ENCODE data around the gene NT5M. TPM values are rescaled to one million over a fixed set of nuclear protein-coding genes. Genes with fewer than 3 reads are reported as not detected.

The NT5M gene
- total RNA-seq, 2 experiments from 2014 or later, result 4.3 to 5.4 TPM

DNA sequence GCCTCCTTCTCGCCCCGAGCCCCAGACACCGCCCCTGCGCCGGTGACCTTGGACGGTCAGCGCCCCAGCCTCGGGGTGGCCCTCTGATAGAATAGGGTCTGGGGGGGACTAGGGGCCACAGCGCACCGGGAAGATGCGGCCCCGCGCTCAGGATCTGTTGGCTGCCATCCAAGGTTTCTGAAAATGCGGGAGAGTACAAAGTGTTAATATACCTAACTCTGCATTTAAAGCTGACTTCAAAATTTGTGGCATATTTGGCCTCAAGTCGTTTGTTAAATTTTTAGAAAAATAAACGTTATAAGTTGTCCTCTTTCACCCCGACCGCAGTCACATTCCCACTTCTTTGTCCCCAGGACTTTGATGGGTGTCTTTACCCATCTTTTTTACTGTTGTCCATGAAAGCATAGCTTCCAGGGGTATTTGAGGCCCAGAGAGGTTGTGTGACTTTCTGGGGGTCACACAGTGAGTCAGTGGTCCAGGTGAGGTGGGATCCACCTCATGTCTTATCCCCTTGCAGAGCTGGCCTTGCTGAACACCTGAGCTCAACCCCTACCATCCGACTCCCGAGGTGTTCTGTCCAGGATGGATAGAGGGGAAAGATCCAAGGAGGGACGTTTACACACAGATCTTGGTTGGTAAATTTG lies 796 bp downstream of the NT5M start:
- no peaks in the 10 kb centered on the region for H3K9me3 Mint-ChIP-seq (ENCODE audit: low read depth)
- H3K4me1 Mint-ChIP-seq, result peaks cover 24% of the 10 kb centered on the region
- CTCF ChIA-PET, result interaction anchor here (0.6 kb wide), 2 partner anchors 136 to 339 kb away, joined by 3 read pairs; no protein-coding TSS in a partner anchor
- no peaks in the 10 kb centered on the region for H3K27me3 Mint-ChIP-seq
- intact Hi-C loops (cut with DNase I, micrococcal nuclease), result loop anchor here (1.0 to 10.0 kb wide), 7 partner anchors 23 to 922 kb away; partner anchors contain the start of genes COPS3 (in 2 of the 2), FLCN (in 1 of the 2), MPRIP (in 1 of the 2) and UBB (in 1 of the 2)
- peak overlapping the region; percentile 87 for H3K27ac Mint-ChIP-seq
- ATAC-seq (no peak), DNase-seq (no peak)
- H3K4me3 Mint-ChIP-seq, result peak overlapping the region; percentile 71
- H3K36me3 Mint-ChIP-seq (ENCODE audit: low read depth), result peaks cover 2% of the 10 kb centered on the region
- POLR2A ChIA-PET, result interaction anchor here (0.5 to 0.6 kb wide), 2 partner anchors 44 to 283 kb away, joined by 4 to 5 read pairs; no protein-coding TSS in a partner anchor

DNA sequence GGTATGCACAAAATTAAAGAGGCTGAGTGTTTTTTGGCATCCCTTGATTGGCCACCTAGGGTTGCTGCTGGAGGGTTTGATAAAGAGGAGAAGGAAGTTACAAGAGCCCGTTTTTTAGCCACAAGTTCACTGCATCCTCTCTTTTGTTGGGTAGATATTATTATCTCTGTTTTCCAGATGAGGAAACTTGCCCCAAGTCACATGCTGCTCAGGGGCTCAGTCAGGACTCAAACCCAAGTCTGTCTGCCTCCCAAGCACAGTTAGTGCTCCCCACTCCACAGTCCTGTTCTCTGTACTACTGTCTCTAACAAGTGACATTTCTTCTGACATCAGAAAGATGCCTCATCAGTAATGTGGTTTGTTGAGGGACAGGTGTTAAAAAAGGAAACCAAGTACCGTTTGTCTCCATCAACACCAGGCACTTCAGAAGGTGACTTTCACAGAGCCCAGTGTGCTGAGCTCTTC lies 1.4 kb downstream of the NT5M start:
- intact Hi-C loops (cut with DNase I, micrococcal nuclease), result loop anchor here (1.0 to 10.0 kb wide), 5 partner anchors 23 to 922 kb away; partner anchors contain the start of genes COPS3 (in 1 of the 2) and UBB (in 1 of the 2)
- DNase-seq, result peak; percentile 52
- ATAC-seq, result peak; percentile 73
- Mint-ChIP-seq H3K4me1 (peaks cover 24% of the 10 kb centered on the region), H3K27ac (peak overlapping the region; percentile 87), H3K36me3 (ENCODE audit: low read depth) (peaks cover 2% of the 10 kb centered on the region), H3K9me3 (ENCODE audit: low read depth) (no peaks in the 10 kb centered on the region), H3K4me3 (peak overlapping the region; percentile 71), H3K27me3 (no peaks in the 10 kb centered on the region)
- ChIA-PET POLR2A (interaction anchor here (1.2 kb wide), 1 partner anchor 24 kb away, joined by 4 read pairs; no protein-coding TSS in a partner anchor), CTCF (interaction anchor here (0.6 kb wide), 1 partner anchor 136 kb away, joined by 3 read pairs; no protein-coding TSS in a partner anchor)

DNA sequence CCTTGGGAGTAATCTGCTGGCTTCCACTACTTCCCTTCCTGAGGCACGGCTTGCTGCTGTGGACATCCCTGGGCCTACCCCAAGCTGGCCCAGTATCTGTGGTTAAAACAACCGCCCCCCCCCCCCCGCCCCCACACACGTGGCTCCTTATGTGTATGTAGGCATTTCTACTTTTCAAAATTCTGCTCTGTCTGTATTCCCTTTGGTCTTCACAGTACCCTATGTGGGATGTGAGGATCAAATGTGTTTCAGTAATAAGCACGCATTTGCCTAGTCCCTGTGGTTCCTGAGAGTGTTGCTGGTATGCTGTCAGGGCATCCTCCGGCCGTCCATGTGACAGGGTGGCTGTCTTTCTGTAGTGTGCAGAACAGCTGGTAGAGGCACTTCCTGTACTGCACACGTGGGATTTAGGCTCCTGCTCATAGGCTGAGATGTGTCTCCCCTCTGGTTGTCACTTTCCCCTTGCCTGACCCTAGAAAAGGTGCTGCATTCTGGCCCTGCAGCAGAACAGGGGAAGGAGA lies 2.2 kb downstream of the NT5M start:
- no peaks in the 10 kb centered on the region for H3K27me3 Mint-ChIP-seq
- peak overlapping the region; percentile 52 for H3K4me3 Mint-ChIP-seq
- H3K9me3 Mint-ChIP-seq (ENCODE audit: low read depth), result no peaks in the 10 kb centered on the region
- peak; percentile 66 for ATAC-seq
- peaks cover 2% of the 10 kb centered on the region for H3K36me3 Mint-ChIP-seq (ENCODE audit: low read depth)
- POLR2A ChIA-PET, result interaction anchor here (1.2 kb wide), 1 partner anchor 25 kb away, joined by 4 read pairs; no protein-coding TSS in a partner anchor
- H3K4me1 Mint-ChIP-seq, result peaks cover 22% of the 10 kb centered on the region
- peak overlapping the region; percentile 69 for H3K27ac Mint-ChIP-seq
- CTCF ChIA-PET, result no interaction called here
- intact Hi-C loops (cut with DNase I, micrococcal nuclease), result loop anchor here in 1 of 2 experiments (10.0 kb wide), 1 partner anchor 161 kb away; no protein-coding TSS in a partner anchor
- DNase-seq, result peak; percentile 70

DNA sequence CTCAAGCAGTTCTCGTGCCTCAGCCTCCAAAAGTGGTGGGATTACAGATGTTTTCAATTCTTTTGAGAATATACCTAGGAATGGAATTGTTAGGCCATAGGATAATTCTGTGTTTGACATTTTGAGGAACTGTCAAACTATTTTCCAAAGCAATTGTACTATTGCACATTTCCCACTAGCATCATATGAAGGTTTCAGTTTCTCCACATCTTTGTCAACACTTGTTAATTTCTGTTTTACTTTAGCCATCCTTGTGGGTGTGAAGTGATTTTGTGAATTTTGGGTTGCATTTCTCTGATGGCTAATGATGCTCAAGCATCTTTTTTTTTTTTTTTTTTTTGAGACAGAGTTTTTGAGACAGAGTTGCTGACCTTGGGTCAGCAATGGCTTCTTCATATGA lies 6.2 kb downstream of the NT5M start:
- Mint-ChIP-seq H3K36me3 (ENCODE audit: low read depth) (peaks cover 2% of the 10 kb centered on the region), H3K27ac (no peak overlapping the region), H3K4me1 (peaks cover 18% of the 10 kb centered on the region), H3K9me3 (ENCODE audit: low read depth) (no peaks in the 10 kb centered on the region), H3K4me3 (no peak overlapping the region), H3K27me3 (no peaks in the 10 kb centered on the region)
- POLR2A ChIA-PET, result no interaction called here
- intact Hi-C loops (cut with DNase I, micrococcal nuclease), result loop anchor here in 1 of 2 experiments (10.0 kb wide), 1 partner anchor 165 kb away; no protein-coding TSS in a partner anchor
- no peak for DNase-seq
- CTCF ChIA-PET, result no interaction called here
- no peak for ATAC-seq

DNA sequence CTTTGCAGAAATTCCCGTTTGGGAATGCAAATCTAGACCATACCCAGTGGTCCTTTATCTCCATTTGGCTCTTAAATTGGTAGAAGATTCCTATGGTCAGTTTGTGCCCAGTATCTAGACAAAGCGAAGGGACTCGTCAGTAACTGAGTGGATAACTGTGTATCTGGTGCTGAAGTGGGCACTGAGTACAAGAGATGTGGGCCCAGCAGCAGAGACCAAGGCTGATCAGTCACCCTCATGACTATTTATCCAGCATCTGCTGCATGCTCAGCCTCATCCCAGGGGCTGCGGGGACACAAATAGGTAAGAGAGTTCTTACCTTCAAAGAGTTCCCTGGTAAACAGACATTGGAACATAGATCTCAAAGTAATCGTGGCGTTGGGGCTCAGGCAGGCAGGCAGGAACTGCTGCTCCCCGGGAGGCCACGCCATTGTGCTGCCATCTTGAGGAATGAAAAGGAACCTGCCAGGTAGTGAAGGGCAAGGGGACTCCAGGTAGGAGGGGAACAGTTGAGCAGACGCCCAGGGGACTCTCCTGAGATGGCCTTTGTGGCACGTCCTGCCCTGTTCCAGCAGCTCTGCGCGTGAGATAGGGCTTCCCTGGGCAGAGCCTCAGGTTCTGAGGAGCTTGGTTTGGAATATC lies 10.3 kb downstream of the NT5M start:
- Mint-ChIP-seq H3K27ac (no peak overlapping the region), H3K9me3 (ENCODE audit: low read depth) (no peaks in the 10 kb centered on the region), H3K36me3 (ENCODE audit: low read depth) (no peaks in the 10 kb centered on the region), H3K27me3 (no peaks in the 10 kb centered on the region), H3K4me3 (no peak overlapping the region), H3K4me1 (peaks cover 6% of the 10 kb centered on the region)
- DNase-seq, result peak; percentile 85
- ChIA-PET CTCF (interaction anchor here (0.6 to 1.8 kb wide), 10 partner anchors 12 to 297 kb away, joined by 3 to 4 read pairs (median 3); no protein-coding TSS in a partner anchor), POLR2A (no interaction called here)
- intact Hi-C loops (cut with DNase I, micrococcal nuclease), result loop anchor here (1.0 to 5.0 kb wide), 5 partner anchors 41 to 311 kb away; no protein-coding TSS in a partner anchor
- ATAC-seq, result peak; percentile 100

DNA sequence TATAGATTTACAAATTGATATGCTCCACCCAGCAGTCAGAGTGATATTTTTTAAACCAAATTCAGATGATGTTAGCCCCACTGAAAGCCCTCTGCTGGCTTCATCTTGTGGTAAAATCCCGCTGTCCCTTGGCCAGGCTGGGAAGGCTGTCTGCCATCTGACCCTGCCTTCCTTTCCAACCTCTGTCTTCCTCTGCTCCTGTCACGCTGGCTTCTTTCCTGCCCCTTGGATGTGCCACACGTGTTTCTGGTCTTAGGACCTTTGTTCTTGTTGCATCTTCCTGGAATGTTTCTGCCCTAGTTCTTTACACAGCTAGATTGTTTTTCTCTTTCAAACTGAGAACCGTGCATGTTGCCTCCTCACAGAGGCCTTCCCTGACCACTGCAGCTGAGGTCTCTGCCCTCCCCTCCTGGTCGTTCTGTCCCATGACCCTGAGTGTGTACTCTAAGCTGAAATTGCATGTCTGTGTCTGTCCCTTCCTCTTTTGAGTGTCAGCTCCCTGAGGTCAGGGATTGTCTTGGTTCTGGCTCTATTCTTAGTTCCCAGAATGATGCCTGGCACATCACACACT lies 11.4 kb downstream of the NT5M start:
- no peaks in the 10 kb centered on the region for H3K36me3 Mint-ChIP-seq (ENCODE audit: low read depth)

DNA sequence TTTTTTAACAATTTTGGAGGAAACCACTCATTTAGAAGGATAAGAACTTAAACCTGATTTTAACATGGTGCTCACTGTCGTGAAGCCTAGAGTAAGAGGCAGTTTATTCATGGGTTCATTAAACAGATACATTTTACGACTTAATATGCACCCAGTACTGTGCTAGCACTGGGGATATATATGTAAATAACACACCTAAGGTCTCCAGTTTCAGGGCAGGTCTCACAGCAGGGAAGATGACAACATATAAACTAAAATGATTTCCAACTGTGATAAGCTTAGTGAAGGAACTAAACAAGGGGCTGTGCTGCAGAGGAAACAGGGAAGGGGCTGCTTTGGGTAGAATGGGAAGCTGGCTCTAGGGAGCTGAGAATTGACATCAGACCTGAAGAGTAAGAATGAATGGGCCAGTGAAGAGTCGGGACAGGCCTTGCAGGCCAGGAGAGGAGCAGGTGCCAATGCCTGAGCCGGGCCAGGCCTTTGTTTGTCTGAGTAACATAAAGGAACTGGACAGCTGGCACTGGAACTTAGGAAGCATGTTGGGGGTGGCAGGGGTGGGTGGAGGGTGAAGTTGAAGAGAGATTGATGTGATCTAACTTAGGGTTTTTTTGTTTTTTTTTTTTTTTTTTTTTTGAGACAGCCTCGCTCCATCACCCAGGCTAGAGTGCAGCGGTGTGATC lies 12.1 kb downstream of the NT5M start:
- CTCF ChIA-PET, result interaction anchor here (0.8 kb wide), 1 partner anchor 174 kb away, joined by 3 read pairs; no protein-coding TSS in a partner anchor
- Mint-ChIP-seq H3K4me1 (peaks cover 6% of the 10 kb centered on the region), H3K27me3 (no peaks in the 10 kb centered on the region), H3K4me3 (no peak overlapping the region), H3K9me3 (ENCODE audit: low read depth) (no peaks in the 10 kb centered on the region), H3K36me3 (ENCODE audit: low read depth) (no peaks in the 10 kb centered on the region), H3K27ac (no peak overlapping the region)
- POLR2A ChIA-PET, result interaction anchor here (1.1 kb wide), 1 partner anchor 50 kb away, joined by 3 read pairs; no protein-coding TSS in a partner anchor
- intact Hi-C loops (cut with DNase I, micrococcal nuclease), result no loop called here
- no peak for ATAC-seq
- no peak for DNase-seq

More for the DNA sequence above, 11.4 kb downstream of the NT5M start:
- H3K27me3 Mint-ChIP-seq, result no peaks in the 10 kb centered on the region
- ChIA-PET POLR2A (no interaction called here), CTCF (interaction anchor here (0.8 kb wide), 1 partner anchor 174 kb away, joined by 3 read pairs; no protein-coding TSS in a partner anchor)
- intact Hi-C loops (cut with DNase I, micrococcal nuclease), result loop anchor here in 1 of 2 experiments (5.0 kb wide), 1 partner anchor 42 kb away; no protein-coding TSS in a partner anchor
- H3K27ac Mint-ChIP-seq, result no peak overlapping the region
- no peak overlapping the region for H3K4me3 Mint-ChIP-seq
- ATAC-seq (no peak), DNase-seq (no peak)
- no peaks in the 10 kb centered on the region for H3K9me3 Mint-ChIP-seq (ENCODE audit: low read depth)
- H3K4me1 Mint-ChIP-seq, result peaks cover 6% of the 10 kb centered on the region

DNA sequence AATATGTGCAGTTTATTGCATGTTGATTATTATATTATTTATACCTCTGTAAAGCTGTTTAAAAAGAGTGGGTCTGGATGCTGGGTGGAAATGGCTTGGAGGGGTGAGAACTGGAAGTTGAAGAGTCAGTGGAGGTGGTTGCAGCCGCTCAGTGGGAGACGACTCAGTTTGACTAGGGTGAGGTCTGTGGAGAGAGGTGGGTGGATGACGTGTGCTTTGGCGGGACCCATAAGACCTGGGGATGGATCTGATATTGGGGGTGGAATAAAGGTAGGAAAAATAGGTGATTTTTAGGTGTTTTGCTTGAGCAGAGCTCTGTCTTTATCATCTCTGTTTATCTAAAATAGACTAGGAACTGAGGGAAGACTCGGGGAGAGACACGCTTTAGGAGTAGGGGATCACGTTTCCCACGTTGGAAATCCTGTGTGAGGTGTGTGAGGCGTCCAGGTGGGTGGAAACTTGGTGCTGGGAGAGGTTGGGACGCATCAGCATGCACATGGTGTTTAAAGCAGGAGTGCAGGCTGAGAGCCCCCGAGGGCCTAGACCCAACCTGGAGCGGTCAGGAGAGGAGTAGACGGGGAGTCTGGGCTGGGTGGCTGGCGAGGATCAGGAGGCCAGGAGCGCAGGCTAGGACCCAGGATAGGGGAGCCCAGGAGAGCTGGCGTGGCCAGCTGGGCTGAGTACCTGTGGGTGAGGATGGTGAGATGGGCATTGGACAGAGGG lies 17.2 kb downstream of the NT5M start:
- Mint-ChIP-seq H3K27me3 (no peaks in the 10 kb centered on the region), H3K4me1 (no peaks in the 10 kb centered on the region), H3K36me3 (ENCODE audit: low read depth) (no peaks in the 10 kb centered on the region), H3K9me3 (ENCODE audit: low read depth) (no peaks in the 10 kb centered on the region), H3K27ac (no peak overlapping the region), H3K4me3 (no peak overlapping the region)
- CTCF ChIA-PET, result interaction anchor here (0.8 to 1.4 kb wide), 2 partner anchors 14 to 195 kb away, joined by 3 read pairs; no protein-coding TSS in a partner anchor
- intact Hi-C loops (cut with DNase I, micrococcal nuclease), result no loop called here
- POLR2A ChIA-PET, result no interaction called here
- DNase-seq (no peak), ATAC-seq (no peak)

DNA sequence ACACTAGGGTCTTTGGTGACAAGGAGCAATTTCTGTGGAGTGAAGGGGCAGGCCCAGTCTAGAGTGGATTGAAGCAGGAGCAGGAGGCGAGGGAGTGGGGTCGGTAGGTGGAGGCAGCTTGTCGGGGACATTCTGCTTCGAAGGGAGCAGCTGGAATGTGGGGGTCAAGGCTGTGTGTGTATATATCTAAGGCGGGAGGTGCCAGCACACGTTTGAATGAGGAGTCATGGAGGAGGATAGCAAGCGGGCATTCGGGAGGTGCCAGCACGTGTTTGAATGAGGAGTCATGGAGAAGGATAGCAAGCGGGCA lies 17.7 kb downstream of the NT5M start:
- no peaks in the 10 kb centered on the region for H3K27me3 Mint-ChIP-seq
- H3K9me3 Mint-ChIP-seq (ENCODE audit: low read depth), result no peaks in the 10 kb centered on the region
- DNase-seq (no peak), ATAC-seq (no peak)
- ChIA-PET CTCF (no interaction called here), POLR2A (no interaction called here)
- H3K36me3 Mint-ChIP-seq (ENCODE audit: low read depth), result no peaks in the 10 kb centered on the region
- intact Hi-C loops (cut with DNase I, micrococcal nuclease), result no loop called here
- no peak overlapping the region for H3K27ac Mint-ChIP-seq
- H3K4me3 Mint-ChIP-seq, result no peak overlapping the region
- no peaks in the 10 kb centered on the region for H3K4me1 Mint-ChIP-seq

DNA sequence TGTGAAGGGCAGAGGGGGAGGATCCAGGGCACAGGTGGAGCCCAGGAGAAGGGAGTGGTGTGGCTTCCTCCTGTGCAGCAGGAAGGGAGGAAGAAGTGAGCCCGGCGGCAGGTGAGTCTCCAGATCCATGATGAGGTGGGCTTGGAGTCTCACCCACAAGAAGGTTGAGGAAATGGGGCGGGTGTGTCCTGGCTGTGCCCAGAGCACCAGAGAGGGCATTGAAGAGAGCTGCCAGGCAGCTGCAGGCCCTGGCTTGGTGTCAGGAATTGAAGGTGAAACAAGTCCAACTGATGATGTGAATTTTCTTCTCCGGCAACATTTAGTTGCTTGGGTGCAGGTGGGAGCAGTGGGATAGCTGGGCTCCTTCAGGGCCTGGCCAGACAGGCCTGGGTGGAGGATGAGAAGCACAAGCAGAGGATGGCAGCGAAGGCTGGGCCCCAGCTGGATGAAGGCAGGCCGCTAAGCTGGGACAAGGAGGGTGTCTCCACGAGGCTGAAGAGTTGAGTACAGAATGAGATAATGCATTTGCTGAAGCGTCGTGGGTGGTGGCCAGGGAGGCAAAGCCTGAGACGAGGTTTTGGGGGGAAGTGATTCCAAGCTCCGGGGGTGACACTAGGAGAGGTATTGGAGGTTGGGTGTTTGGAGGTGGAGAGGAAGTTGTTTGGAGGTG lies 18.3 kb downstream of the NT5M start:
- ATAC-seq (no peak), DNase-seq (no peak)
- no peak overlapping the region for H3K27ac Mint-ChIP-seq
- no peaks in the 10 kb centered on the region for H3K9me3 Mint-ChIP-seq (ENCODE audit: low read depth)
- ChIA-PET CTCF (no interaction called here), POLR2A (no interaction called here)
- no peaks in the 10 kb centered on the region for H3K27me3 Mint-ChIP-seq
- H3K4me3 Mint-ChIP-seq, result no peak overlapping the region
- H3K36me3 Mint-ChIP-seq (ENCODE audit: low read depth), result no peaks in the 10 kb centered on the region
- H3K4me1 Mint-ChIP-seq, result no peaks in the 10 kb centered on the region
- intact Hi-C loops (cut with DNase I, micrococcal nuclease), result no loop called here
